Upper lobe of left lung (tissue), 6 donors: Measurements from ENCODE around the gene TBC1D5. TPM values are rescaled to one million over a fixed set of nuclear protein-coding genes. Genes with fewer than 3 reads are reported as not detected.

Experiments used
- ATAC-seq, 2 donors: fragments of 200-7000 bp; cut with Tn5 transposase; one replicate each; pipeline ENCODE4 v1.9.1; 2022; ENCODE audit warnings: mild to moderate bottlenecking in 2 of 2, moderate library complexity in 2 of 2; ENCODE audit not compliant: low FRiP score in 2 of 2
- DNase-seq, 2 donors: peaks; one replicate each; pipeline ENCODE4 v3.0.0-alpha.2; 2019 to 2020
- H3K27ac ChIP-seq, 4 donors: fragments of 200-600 bp; sonication (generic); one replicate each; pipeline ENCODE4 v1.5.1; 2016 to 2019
- H3K27me3 ChIP-seq, 4 donors: fragments of 200-600 bp; sonication (generic); one replicate each; pipeline ENCODE4 v1.5.1; 2017 to 2019
- H3K36me3 ChIP-seq, 4 donors: fragments of 200-600 bp; sonication (generic); one replicate each; pipeline ENCODE4 v1.5.1; 2016 to 2019
- H3K4me1 ChIP-seq, 4 donors: fragments of 200-600 bp; sonication (generic); one replicate each; pipeline ENCODE4 v1.5.1; 2018 to 2019
- H3K4me3 ChIP-seq, 4 donors: fragments of 200-600 bp; sonication (generic); one replicate each; pipeline ENCODE4 v1.5.1; 2017 to 2019; ENCODE audit warnings: mild to moderate bottlenecking in 2 of 4, moderate library complexity in 1 of 4
- H3K9me3 ChIP-seq, 4 donors: fragments of 200-600 bp; sonication (generic); one replicate each; pipeline ENCODE4 v1.5.1; 2018 to 2019
- CTCF ChIP-seq, 6 experiments: fragments of 450-650 bp in 4 of 6; fragments of 200-600 bp in 2 of 6; sonication (generic) in 2 of 6; IDR thresholded peaks; one replicate each; pipeline ENCODE4 v1.5.1; 2016 to 2019; ENCODE audit warnings: antibody characterized with exemption in 6 of 6
- EP300 ChIP-seq, 4 donors: sonication (generic); formaldehyde crosslinking; IDR thresholded peaks; one replicate each; pipeline ENCODE4 v1.5.1; 2017; ENCODE audit warnings: antibody characterized with exemption in 4 of 4, control low read depth in 2 of 4
- POLR2A ChIP-seq, 4 donors: fragments of 450-650 bp; IDR thresholded peaks; one replicate each; pipeline ENCODE4 v1.5.1; 2016 to 2017; ENCODE audit warnings: antibody characterized with exemption in 4 of 4, mild to moderate bottlenecking in 2 of 4
- POLR2AphosphoS5 ChIP-seq, 2 donors: sonication (generic); formaldehyde crosslinking; IDR thresholded peaks; one replicate each; pipeline ENCODE4 v1.5.1; 2017; ENCODE audit warnings: antibody characterized with exemption in 2 of 2
- WGBS, 2 donors: methylation state at CpG; one replicate each; pipeline ENCODE4 v1.1.5; 2017 to 2018; 5-methylcytosine and 5-hydroxymethylcytosine counted together
- total RNA-seq, 6 donors: library from RNA; depleted of rRNA in 4 of 6; stranded (reverse); fragments of >200 nt in 4 of 6; gene quantifications; one replicate each; pipeline versions ENCODE4 v1.1.0 to v1.2.1, GENCODE V29; 2016 to 2021
- donor health status: DM: no; HTN: no; CAD: no; lungs with moderate emphysema.
- donor health status: DM: no; HTN: yes; CAD: no; lungs with severe emphysema.

The TBC1D5 gene
- total RNA-seq, 6 donors from 2014 or later, result 53.0 to 135 (median 63.3) TPM

GRCh38 chr3:17243621-17244020 is 498.8 kb downstream of the TBC1D5 start:
- Histone ChIP-seq H3K9me3 (no peaks in the 10 kb centered on the region), H3K27ac (no peak overlapping the region), H3K27me3 (no peaks in the 10 kb centered on the region), H3K4me3 (no peak overlapping the region), H3K4me1 (no peaks in the 10 kb centered on the region), H3K36me3 (no peaks in the 10 kb centered on the region)
- DNase-seq (no peak), ATAC-seq (no peak)
- 74 to 97% methylated on average over 1 of the region's 1 CpG for WGBS, 2 donors
- TF ChIP-seq CTCF (IDR thresholded peaks at IDR 0.05) (no peak), EP300 (IDR thresholded peaks at IDR 0.05) (no peak), POLR2A (IDR thresholded peaks at IDR 0.05) (no peak)

DNA sequence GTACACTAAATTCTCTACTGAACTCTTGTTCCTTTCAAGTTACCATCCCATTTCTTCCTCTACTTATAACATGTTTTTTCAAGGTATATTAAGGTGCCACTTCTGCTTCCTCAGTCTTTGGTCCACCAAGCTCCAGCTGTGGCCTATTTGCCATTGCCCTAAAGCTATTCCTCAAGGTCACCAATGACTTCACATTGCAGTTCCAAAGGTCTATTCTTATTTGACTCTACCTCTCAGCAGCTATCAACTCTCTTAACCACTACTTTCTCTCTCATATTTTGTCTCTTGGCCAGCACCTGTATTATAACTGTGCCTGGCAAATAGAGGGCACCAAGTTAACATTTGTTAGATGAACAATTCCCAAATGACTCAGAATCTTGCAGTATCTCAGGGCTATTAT is 503.0 kb downstream of the TBC1D5 start:
- Histone ChIP-seq H3K9me3 (no peaks in the 10 kb centered on the region), H3K4me3 (no peak overlapping the region), H3K27me3 (no peaks in the 10 kb centered on the region), H3K27ac (no peak overlapping the region), H3K4me1 (peaks cover 0 to 1% (median 0%) of the 10 kb centered on the region in 4 donors), H3K36me3 (peaks cover 0 to 5% (median 0%) of the 10 kb centered on the region in 4 donors)
- no peak for ATAC-seq
- TF ChIP-seq CTCF (IDR thresholded peaks at IDR 0.05), result no peak
- no peak for TF ChIP-seq POLR2A (IDR thresholded peaks at IDR 0.05)
- no peak for TF ChIP-seq POLR2AphosphoS5 (IDR thresholded peaks at IDR 0.05)
- no peak for TF ChIP-seq EP300 (IDR thresholded peaks at IDR 0.05)
- DNase-seq, result no peak

- no peak for DNase-seq
- no peak for ATAC-seq
- H3K27me3 ChIP-seq, result no peaks in the 10 kb centered on the region
These were observed 504.4 kb downstream of the TBC1D5 start for GRCh38 chr3:17238023-17238422.

DNA sequence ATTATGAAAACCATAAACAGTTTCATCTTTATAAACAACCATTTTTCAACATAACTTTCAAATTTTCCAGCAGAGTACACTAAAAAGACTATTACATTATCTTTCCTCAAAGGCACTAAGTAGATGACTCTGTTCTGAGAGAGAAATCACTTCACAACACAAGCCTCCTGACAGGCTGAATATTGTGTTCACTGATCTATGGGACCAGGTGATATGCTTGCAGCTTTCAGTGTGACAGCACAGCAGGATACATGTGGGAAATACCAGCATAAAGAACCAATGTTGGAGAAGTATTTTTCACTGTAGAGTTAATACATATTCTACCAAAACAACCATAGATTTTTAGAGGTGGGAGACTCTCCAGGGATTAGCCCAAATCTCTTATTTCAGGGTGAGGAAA is 507.1 kb downstream of the TBC1D5 start:
- Histone ChIP-seq H3K27ac (peak overlapping the region in 1 of 4 donors; percentile 21), H3K4me3 (no peak overlapping the region), H3K9me3 (no peaks in the 10 kb centered on the region), H3K36me3 (peaks cover 0 to 5% (median 0%) of the 10 kb centered on the region in 4 donors), H3K4me1 (peaks cover 0 to 8% (median 0%) of the 10 kb centered on the region in 4 donors), H3K27me3 (no peaks in the 10 kb centered on the region)
- no peak for DNase-seq
- no peak for TF ChIP-seq POLR2AphosphoS5 (IDR thresholded peaks at IDR 0.05)
- no peak for TF ChIP-seq POLR2A (IDR thresholded peaks at IDR 0.05)
- TF ChIP-seq CTCF (IDR thresholded peaks at IDR 0.05), result no peak
- TF ChIP-seq EP300 (IDR thresholded peaks at IDR 0.05), result no peak
- no peak for ATAC-seq

More at GRCh38 chr3:17238023-17238422, 504.4 kb downstream of the TBC1D5 start:
- TF ChIP-seq POLR2AphosphoS5 (IDR thresholded peaks at IDR 0.05) (no peak), CTCF (IDR thresholded peaks at IDR 0.05) (no peak), POLR2A (IDR thresholded peaks at IDR 0.05) (no peak), EP300 (IDR thresholded peaks at IDR 0.05) (no peak)
- Histone ChIP-seq H3K27ac (no peak overlapping the region), H3K4me1 (peaks cover 0 to 8% (median 0%) of the 10 kb centered on the region in 4 donors), H3K4me3 (no peak overlapping the region), H3K36me3 (peaks cover 0 to 5% (median 0%) of the 10 kb centered on the region in 4 donors), H3K9me3 (no peaks in the 10 kb centered on the region)

- TF ChIP-seq EP300 (IDR thresholded peaks at IDR 0.05) (no peak), POLR2A (IDR thresholded peaks at IDR 0.05) (no peak), POLR2AphosphoS5 (IDR thresholded peaks at IDR 0.05) (no peak), CTCF (IDR thresholded peaks at IDR 0.05) (no peak)
- no peaks in the 10 kb centered on the region for H3K27me3 ChIP-seq
- no peak overlapping the region for H3K4me3 ChIP-seq
- DNase-seq (no peak), ATAC-seq (no peak)
- peak overlapping the region in 1 of 4 donors; percentile 21 for H3K27ac ChIP-seq
- H3K36me3 ChIP-seq, result peaks cover 0 to 5% (median 0%) of the 10 kb centered on the region in 4 donors
- no peaks in the 10 kb centered on the region for H3K9me3 ChIP-seq
- peaks cover 0 to 8% (median 0%) of the 10 kb centered on the region in 4 donors for H3K4me1 ChIP-seq
These were observed 508.0 kb downstream of the TBC1D5 start for GRCh38 chr3:17234382-17234781.
